ENCODE results near the gene CACNG5. TPM values are rescaled to one million over a fixed set of nuclear protein-coding genes. Genes with fewer than 3 reads are reported as not detected.
A peak's percentile ranks its signal among the peaks of the same experiment; 100 is the strongest.

Gene CACNG5
- total RNA-seq, 2 experiments from 2014 or later = not detected

GRCh38 chr17:66906321-66907278 is 71.7 kb downstream of the CACNG5 start:
- CTCF ChIA-PET = interaction anchor here (0.8 to 1.3 kb wide), 3 partner anchors 8 to 192 kb away, joined by 3 to 7 read pairs (median 3); no protein-coding TSS in a partner anchor
- peaks cover 18% of the 10 kb centered on the region for H3K27me3 Mint-ChIP-seq
- H3K27ac Mint-ChIP-seq = no peak overlapping the region
- H3K36me3 Mint-ChIP-seq (ENCODE audit: low read depth) = no peaks in the 10 kb centered on the region
- H3K4me3 Mint-ChIP-seq = no peak overlapping the region
- peaks cover 5% of the 10 kb centered on the region for H3K4me1 Mint-ChIP-seq
- POLR2A ChIA-PET = no interaction called here
- H3K9me3 Mint-ChIP-seq = no peaks in the 10 kb centered on the region
- DNase-seq = peak; percentile 71

GRCh38 chr17:66909804-66910373 is 75.0 kb downstream of the CACNG5 start:
- CTCF ChIA-PET = interaction anchor here (1.1 to 1.4 kb wide), 2 partner anchors 9 to 708 kb away, joined by 3 read pairs; no protein-coding TSS in a partner anchor
- Mint-ChIP-seq H3K4me1 (peaks cover 5% of the 10 kb centered on the region), H3K27ac (no peak overlapping the region), H3K36me3 (ENCODE audit: low read depth) (no peaks in the 10 kb centered on the region), H3K9me3 (no peaks in the 10 kb centered on the region), H3K4me3 (no peak overlapping the region), H3K27me3 (peaks cover 17% of the 10 kb centered on the region)
- no peak for DNase-seq
- POLR2A ChIA-PET = interaction anchor here (0.7 kb wide), 1 partner anchor 166 kb away, joined by 3 read pairs; no protein-coding TSS in a partner anchor

GRCh38 chr17:66910651-66911285 is 75.9 kb downstream of the CACNG5 start:
- POLR2A ChIA-PET = no interaction called here
- H3K9me3 Mint-ChIP-seq = no peaks in the 10 kb centered on the region
- CTCF ChIA-PET = no interaction called here
- H3K4me3 Mint-ChIP-seq = no peak overlapping the region
- peaks cover 5% of the 10 kb centered on the region for H3K4me1 Mint-ChIP-seq
- H3K27me3 Mint-ChIP-seq = peaks cover 19% of the 10 kb centered on the region
- no peak for DNase-seq
- H3K27ac Mint-ChIP-seq = no peak overlapping the region
- no peaks in the 10 kb centered on the region for H3K36me3 Mint-ChIP-seq (ENCODE audit: low read depth)

GRCh38 chr17:66915204-66915611 is 80.3 kb downstream of the CACNG5 start:
- Mint-ChIP-seq H3K4me1 (no peaks in the 10 kb centered on the region), H3K9me3 (no peaks in the 10 kb centered on the region), H3K27ac (no peak overlapping the region), H3K4me3 (no peak overlapping the region), H3K36me3 (ENCODE audit: low read depth) (no peaks in the 10 kb centered on the region), H3K27me3 (peaks cover 14% of the 10 kb centered on the region)
- ChIA-PET CTCF (interaction anchor here (1.4 kb wide), 1 partner anchor 9 kb away, joined by 3 read pairs; no protein-coding TSS in a partner anchor), POLR2A (no interaction called here)
- DNase-seq = no peak

- Mint-ChIP-seq H3K4me1 (no peaks in the 10 kb centered on the region), H3K4me3 (no peak overlapping the region), H3K36me3 (ENCODE audit: low read depth) (no peaks in the 10 kb centered on the region), H3K27me3 (peaks cover 18% of the 10 kb centered on the region), H3K9me3 (no peaks in the 10 kb centered on the region), H3K27ac (no peak overlapping the region)
- ChIA-PET CTCF (no interaction called here), POLR2A (no interaction called here)
- DNase-seq = no peak
Measured at GRCh38 chr17:66915792-66916191, 80.9 kb downstream of the CACNG5 start.

GRCh38 chr17:66916946-66917345 is 82.0 kb downstream of the CACNG5 start:
- no peaks in the 10 kb centered on the region for H3K9me3 Mint-ChIP-seq
- no peak for DNase-seq
- no peaks in the 10 kb centered on the region for H3K36me3 Mint-ChIP-seq (ENCODE audit: low read depth)
- peaks cover 20% of the 10 kb centered on the region for H3K27me3 Mint-ChIP-seq
- CTCF ChIA-PET = interaction anchor here (0.6 kb wide), 1 partner anchor 63 kb away, joined by 3 read pairs; no protein-coding TSS in a partner anchor
- no peak overlapping the region for H3K4me3 Mint-ChIP-seq
- no peaks in the 10 kb centered on the region for H3K4me1 Mint-ChIP-seq
- no peak overlapping the region for H3K27ac Mint-ChIP-seq
- POLR2A ChIA-PET = no interaction called here

GRCh38 chr17:66918896-66919295 is 84.0 kb downstream of the CACNG5 start:
- Mint-ChIP-seq H3K36me3 (ENCODE audit: low read depth) (no peaks in the 10 kb centered on the region), H3K4me1 (no peaks in the 10 kb centered on the region), H3K27ac (no peak overlapping the region), H3K9me3 (no peaks in the 10 kb centered on the region), H3K4me3 (no peak overlapping the region), H3K27me3 (peaks cover 21% of the 10 kb centered on the region)
- POLR2A ChIA-PET = no interaction called here
- CTCF ChIA-PET = no interaction called here
- DNase-seq = no peak

- H3K4me1 Mint-ChIP-seq = no peaks in the 10 kb centered on the region
- ChIA-PET POLR2A (no interaction called here), CTCF (no interaction called here)
- no peaks in the 10 kb centered on the region for H3K9me3 Mint-ChIP-seq
- no peak overlapping the region for H3K27ac Mint-ChIP-seq
- H3K4me3 Mint-ChIP-seq = no peak overlapping the region
- H3K27me3 Mint-ChIP-seq = peaks cover 27% of the 10 kb centered on the region
- H3K36me3 Mint-ChIP-seq (ENCODE audit: low read depth) = no peaks in the 10 kb centered on the region
- DNase-seq = no peak
Measured at GRCh38 chr17:66920435-66920834, 85.5 kb downstream of the CACNG5 start.

GRCh38 chr17:66920950-66921349 is 86.0 kb downstream of the CACNG5 start:
- Mint-ChIP-seq H3K27me3 (peaks cover 27% of the 10 kb centered on the region), H3K4me3 (no peak overlapping the region), H3K4me1 (no peaks in the 10 kb centered on the region), H3K36me3 (ENCODE audit: low read depth) (no peaks in the 10 kb centered on the region), H3K27ac (no peak overlapping the region), H3K9me3 (no peaks in the 10 kb centered on the region)
- ChIA-PET CTCF (interaction anchor here (1.0 kb wide), 1 partner anchor 9 kb away, joined by 3 read pairs; no protein-coding TSS in a partner anchor), POLR2A (no interaction called here)
- no peak for DNase-seq

- no peaks in the 10 kb centered on the region for H3K36me3 Mint-ChIP-seq (ENCODE audit: low read depth)
- no peak overlapping the region for H3K4me3 Mint-ChIP-seq
- no peaks in the 10 kb centered on the region for H3K9me3 Mint-ChIP-seq
- H3K27ac Mint-ChIP-seq = no peak overlapping the region
- CTCF ChIA-PET = no interaction called here
- H3K4me1 Mint-ChIP-seq = no peaks in the 10 kb centered on the region
- POLR2A ChIA-PET = no interaction called here
- peaks cover 42% of the 10 kb centered on the region for H3K27me3 Mint-ChIP-seq
- DNase-seq = no peak
Measured at GRCh38 chr17:66923886-66924285, 89.0 kb downstream of the CACNG5 start.

- Mint-ChIP-seq H3K4me1 (no peaks in the 10 kb centered on the region), H3K27ac (no peak overlapping the region), H3K36me3 (ENCODE audit: low read depth) (no peaks in the 10 kb centered on the region), H3K4me3 (no peak overlapping the region), H3K9me3 (no peaks in the 10 kb centered on the region), H3K27me3 (peaks cover 41% of the 10 kb centered on the region)
- no peak for DNase-seq
- ChIA-PET CTCF (interaction anchor here (0.5 kb wide), 1 partner anchor 1066 kb away, joined by 5 read pairs; no protein-coding TSS in a partner anchor), POLR2A (no interaction called here)
Measured at GRCh38 chr17:66925811-66926500, 91.0 kb downstream of the CACNG5 start.

- no peak overlapping the region for H3K4me3 Mint-ChIP-seq
- H3K4me1 Mint-ChIP-seq = no peaks in the 10 kb centered on the region
- POLR2A ChIA-PET = no interaction called here
- H3K27me3 Mint-ChIP-seq = peaks cover 32% of the 10 kb centered on the region
- H3K27ac Mint-ChIP-seq = no peak overlapping the region
- DNase-seq = no peak
- CTCF ChIA-PET = no interaction called here
- no peaks in the 10 kb centered on the region for H3K9me3 Mint-ChIP-seq
- no peaks in the 10 kb centered on the region for H3K36me3 Mint-ChIP-seq (ENCODE audit: low read depth)
Measured at GRCh38 chr17:66928949-66929348, 94.0 kb downstream of the CACNG5 start.

GRCh38 chr17:66929591-66929990 is 94.7 kb downstream of the CACNG5 start:
- H3K27ac Mint-ChIP-seq = no peak overlapping the region
- ChIA-PET POLR2A (no interaction called here), CTCF (interaction anchor here (0.7 kb wide), 1 partner anchor 8 kb away, joined by 3 read pairs; no protein-coding TSS in a partner anchor)
- H3K4me3 Mint-ChIP-seq = no peak overlapping the region
- peaks cover 27% of the 10 kb centered on the region for H3K27me3 Mint-ChIP-seq
- H3K36me3 Mint-ChIP-seq (ENCODE audit: low read depth) = no peaks in the 10 kb centered on the region
- H3K4me1 Mint-ChIP-seq = no peaks in the 10 kb centered on the region
- DNase-seq = no peak
- H3K9me3 Mint-ChIP-seq = no peaks in the 10 kb centered on the region

Measured in activated CD4-positive, alpha-beta memory T cell treated with anti-CD3 and anti-CD28 coated beads, Interleukin-2, amount 10 ng/mL, durations not matched to agents 7 days and 5 days (primary cell).